ENCODE measurements around the gene RIN3. TPM values are rescaled to one million over a fixed set of nuclear protein-coding genes. Genes with fewer than 3 reads are reported as not detected.

The RIN3 gene
- total RNA-seq, 2 donors from 2014 or later, result 8.8 to 41.6 TPM

GRCh38 chr14:92515546-92516343 lies 2.2 kb downstream of the RIN3 start:
- Histone ChIP-seq H3K9me3 (no peaks in the 10 kb centered on the region), H3K27ac (no peak overlapping the region), H3K27me3 (replicated peaks; ENCODE audit: insufficient read depth) (no peaks in the 10 kb centered on the region), H3K36me3 (no peaks in the 10 kb centered on the region), H3K4me1 (replicated peaks) (no peaks in the 10 kb centered on the region), H3K4me3 (no peak overlapping the region)
- no peak for TF ChIP-seq POLR2AphosphoS5 (IDR thresholded peaks at IDR 0.05)
- no peak for TF ChIP-seq CTCF (IDR thresholded peaks at IDR 0.05)
- TF ChIP-seq POLR2A (IDR thresholded peaks at IDR 0.05), result no peak
- no peak for DNase-seq (ENCODE audit: low spot score)
- 93% methylated on average over 5 of the region's 5 CpGs for WGBS
- intact Hi-C loops (cut with DNase I), result loop anchor here (10.0 kb wide), 1 partner anchor 169 kb away; no protein-coding TSS in a partner anchor

- TF ChIP-seq POLR2A (IDR thresholded peaks at IDR 0.05) (no peak), CTCF (IDR thresholded peaks at IDR 0.05) (no peak), POLR2AphosphoS5 (IDR thresholded peaks at IDR 0.05) (no peak)
- H3K9me3 ChIP-seq, result no peaks in the 10 kb centered on the region
- H3K36me3 ChIP-seq, result no peaks in the 10 kb centered on the region
- H3K4me3 ChIP-seq, result no peak overlapping the region
- WGBS, result 100% methylated on average over 4 of the region's 4 CpGs
- no peaks in the 10 kb centered on the region for H3K4me1 ChIP-seq (replicated peaks)
- no peak for DNase-seq (ENCODE audit: low spot score)
- H3K27me3 ChIP-seq (replicated peaks; ENCODE audit: insufficient read depth), result no peaks in the 10 kb centered on the region
- intact Hi-C loops (cut with DNase I), result loop anchor here (10.0 kb wide), 1 partner anchor 168 kb away; no protein-coding TSS in a partner anchor
- H3K27ac ChIP-seq, result no peak overlapping the region
These were observed 2.9 kb downstream of the RIN3 start for GRCh38 chr14:92516344-92516965.

- TF ChIP-seq CTCF (IDR thresholded peaks at IDR 0.05), result no peak
- TF ChIP-seq POLR2AphosphoS5 (IDR thresholded peaks at IDR 0.05), result no peak
- no peak for TF ChIP-seq POLR2A (IDR thresholded peaks at IDR 0.05)
- H3K4me1 ChIP-seq (replicated peaks), result no peaks in the 10 kb centered on the region
- intact Hi-C loops (cut with DNase I), result loop anchor here (10.0 kb wide), 1 partner anchor 168 kb away; no protein-coding TSS in a partner anchor
These were observed 3.5 kb downstream of the RIN3 start for GRCh38 chr14:92516966-92517506.

GRCh38 chr14:92517761-92518160 lies 4.2 kb downstream of the RIN3 start:
- no peak for DNase-seq (ENCODE audit: low spot score)
- Histone ChIP-seq H3K36me3 (no peaks in the 10 kb centered on the region), H3K9me3 (no peaks in the 10 kb centered on the region), H3K27me3 (replicated peaks; ENCODE audit: insufficient read depth) (no peaks in the 10 kb centered on the region), H3K4me1 (replicated peaks) (no peaks in the 10 kb centered on the region), H3K4me3 (no peak overlapping the region), H3K27ac (no peak overlapping the region)
- 85% methylated on average over 2 of the region's 2 CpGs for WGBS
- TF ChIP-seq POLR2A (IDR thresholded peaks at IDR 0.05) (no peak), POLR2AphosphoS5 (IDR thresholded peaks at IDR 0.05) (no peak), CTCF (IDR thresholded peaks at IDR 0.05) (no peak)
- intact Hi-C loops (cut with DNase I), result loop anchor here (10.0 kb wide), 1 partner anchor 167 kb away; no protein-coding TSS in a partner anchor

More at GRCh38 chr14:92516966-92517506, 3.5 kb downstream of the RIN3 start:
- DNase-seq (ENCODE audit: low spot score), result no peak
- Histone ChIP-seq H3K9me3 (no peaks in the 10 kb centered on the region), H3K4me3 (no peak overlapping the region), H3K27me3 (replicated peaks; ENCODE audit: insufficient read depth) (no peaks in the 10 kb centered on the region), H3K36me3 (no peaks in the 10 kb centered on the region), H3K27ac (no peak overlapping the region)
- WGBS, result 88% methylated on average over 5 of the region's 5 CpGs

Measured in prostate gland (tissue), 2 donors.